Gastroesophageal sphincter (tissue), 3 donors: ENCODE results near the gene HSP90AA1.

ENCODE experiments used
- CTCF ChIP-seq, 4 experiments: fragments of 200-600 bp in 2 of 4; fragments of 450-650 bp in 2 of 4; sonication (generic) in 1 of 4; IDR thresholded peaks; one replicate each; pipeline ENCODE4 v1.5.1; 2017 to 2019; ENCODE audit warnings: antibody characterized with exemption in 4 of 4, mild to moderate bottlenecking in 2 of 4, moderate library complexity in 2 of 4
- POLR2A ChIP-seq, 2 donors: fragments of 450-650 bp; IDR thresholded peaks; one replicate each; pipeline ENCODE4 v1.6.1; 2017; ENCODE audit warnings: antibody characterized with exemption in 2 of 2, mild to moderate bottlenecking in 2 of 2, moderate library complexity in 1 of 2

GRCh38 chr14:102085948-102086708 lies 716 bp downstream of the HSP90AA1 start:
- no peak for TF ChIP-seq CTCF (IDR thresholded peaks at IDR 0.05)
- no peak for TF ChIP-seq POLR2A (IDR thresholded peaks at IDR 0.05)
